ENCODE data around the gene MAP2K5.
A peak's percentile ranks its signal among the peaks of the same experiment; 100 is the strongest.

DNA sequence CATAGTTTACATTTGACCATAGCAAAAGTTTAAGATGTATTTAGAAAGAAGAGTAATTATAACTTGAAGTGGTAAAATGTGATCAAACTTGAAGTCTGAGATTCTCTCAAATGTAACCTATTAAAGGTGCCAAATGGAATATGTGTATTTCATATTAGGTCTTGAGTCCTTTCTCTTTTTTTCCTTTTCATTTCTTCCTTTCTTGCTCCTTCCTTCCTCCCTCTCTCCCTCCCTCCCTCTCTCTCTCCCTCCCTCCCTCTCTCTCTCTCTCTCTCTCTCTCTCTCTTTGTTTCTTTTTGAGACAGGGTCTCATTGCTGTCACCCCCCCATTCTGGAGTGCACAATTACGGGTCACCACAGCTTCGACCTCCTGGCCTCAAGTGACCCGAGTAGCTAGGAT is 47.7 kb downstream of the MAP2K5 start:
- TF ChIP-seq, protein P1, sequence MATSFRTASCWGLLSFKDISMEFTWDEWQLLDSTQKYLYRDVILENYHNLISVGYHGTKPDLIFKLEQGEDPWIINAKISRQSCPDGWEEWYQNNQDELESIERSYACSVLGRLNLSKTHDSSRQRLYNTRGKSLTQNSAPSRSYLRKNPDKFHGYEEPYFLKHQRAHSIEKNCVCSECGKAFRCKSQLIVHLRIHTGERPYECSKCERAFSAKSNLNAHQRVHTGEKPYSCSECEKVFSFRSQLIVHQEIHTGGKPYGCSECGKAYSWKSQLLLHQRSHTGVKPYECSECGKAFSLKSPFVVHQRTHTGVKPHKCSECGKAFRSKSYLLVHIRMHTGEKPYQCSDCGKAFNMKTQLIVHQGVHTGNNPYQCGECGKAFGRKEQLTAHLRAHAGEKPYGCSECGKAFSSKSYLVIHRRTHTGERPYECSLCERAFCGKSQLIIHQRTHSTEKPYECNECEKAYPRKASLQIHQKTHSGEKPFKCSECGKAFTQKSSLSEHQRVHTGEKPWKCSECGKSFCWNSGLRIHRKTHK (tag by site-specific recombination; IDR thresholded peaks at IDR 0.05) = no peak
- TF ChIP-seq YY1 (tag by site-specific recombination; IDR thresholded peaks at IDR 0.05) = no peak
- TF ChIP-seq ZNF292 (tag by site-specific recombination; IDR thresholded peaks at IDR 0.05; ENCODE audit: borderline replicate concordance, low read depth) = no peak
- TF ChIP-seq, protein P2, sequence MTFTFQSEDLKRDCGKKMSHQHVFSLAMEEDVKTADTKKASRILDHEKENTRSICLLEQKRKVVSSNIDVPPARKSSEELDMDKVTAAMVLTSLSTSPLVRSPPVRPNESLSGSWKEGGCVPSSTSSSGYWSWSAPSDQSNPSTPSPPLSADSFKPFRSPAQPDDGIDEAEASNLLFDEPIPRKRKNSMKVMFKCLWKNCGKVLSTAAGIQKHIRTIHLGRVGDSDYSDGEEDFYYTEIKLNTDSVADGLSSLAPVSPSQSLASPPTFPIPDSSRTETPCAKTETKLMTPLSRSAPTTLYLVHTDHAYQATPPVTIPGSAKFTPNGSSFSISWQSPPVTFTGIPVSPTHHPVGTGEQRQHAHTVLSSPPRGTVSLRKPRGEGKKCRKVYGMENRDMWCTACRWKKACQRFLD (tag by site-specific recombination; IDR thresholded peaks at IDR 0.05) = no peak
- TF ChIP-seq PRDM1 (tag by site-specific recombination; IDR thresholded peaks at IDR 0.05) = peak; percentile 28; the same call in 1 of the 2 replicates
- no peak for TF ChIP-seq ZNF140 (tag by site-specific recombination; IDR thresholded peaks at IDR 0.05)
- TF ChIP-seq ZBTB21 (tag by site-specific recombination; IDR thresholded peaks at IDR 0.05) = no peak
- TF ChIP-seq, protein P3, sequence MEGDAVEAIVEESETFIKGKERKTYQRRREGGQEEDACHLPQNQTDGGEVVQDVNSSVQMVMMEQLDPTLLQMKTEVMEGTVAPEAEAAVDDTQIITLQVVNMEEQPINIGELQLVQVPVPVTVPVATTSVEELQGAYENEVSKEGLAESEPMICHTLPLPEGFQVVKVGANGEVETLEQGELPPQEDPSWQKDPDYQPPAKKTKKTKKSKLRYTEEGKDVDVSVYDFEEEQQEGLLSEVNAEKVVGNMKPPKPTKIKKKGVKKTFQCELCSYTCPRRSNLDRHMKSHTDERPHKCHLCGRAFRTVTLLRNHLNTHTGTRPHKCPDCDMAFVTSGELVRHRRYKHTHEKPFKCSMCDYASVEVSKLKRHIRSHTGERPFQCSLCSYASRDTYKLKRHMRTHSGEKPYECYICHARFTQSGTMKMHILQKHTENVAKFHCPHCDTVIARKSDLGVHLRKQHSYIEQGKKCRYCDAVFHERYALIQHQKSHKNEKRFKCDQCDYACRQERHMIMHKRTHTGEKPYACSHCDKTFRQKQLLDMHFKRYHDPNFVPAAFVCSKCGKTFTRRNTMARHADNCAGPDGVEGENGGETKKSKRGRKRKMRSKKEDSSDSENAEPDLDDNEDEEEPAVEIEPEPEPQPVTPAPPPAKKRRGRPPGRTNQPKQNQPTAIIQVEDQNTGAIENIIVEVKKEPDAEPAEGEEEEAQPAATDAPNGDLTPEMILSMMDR (tag by site-specific recombination; IDR thresholded peaks at IDR 0.05) = no peak
- TF ChIP-seq, protein P4, sequence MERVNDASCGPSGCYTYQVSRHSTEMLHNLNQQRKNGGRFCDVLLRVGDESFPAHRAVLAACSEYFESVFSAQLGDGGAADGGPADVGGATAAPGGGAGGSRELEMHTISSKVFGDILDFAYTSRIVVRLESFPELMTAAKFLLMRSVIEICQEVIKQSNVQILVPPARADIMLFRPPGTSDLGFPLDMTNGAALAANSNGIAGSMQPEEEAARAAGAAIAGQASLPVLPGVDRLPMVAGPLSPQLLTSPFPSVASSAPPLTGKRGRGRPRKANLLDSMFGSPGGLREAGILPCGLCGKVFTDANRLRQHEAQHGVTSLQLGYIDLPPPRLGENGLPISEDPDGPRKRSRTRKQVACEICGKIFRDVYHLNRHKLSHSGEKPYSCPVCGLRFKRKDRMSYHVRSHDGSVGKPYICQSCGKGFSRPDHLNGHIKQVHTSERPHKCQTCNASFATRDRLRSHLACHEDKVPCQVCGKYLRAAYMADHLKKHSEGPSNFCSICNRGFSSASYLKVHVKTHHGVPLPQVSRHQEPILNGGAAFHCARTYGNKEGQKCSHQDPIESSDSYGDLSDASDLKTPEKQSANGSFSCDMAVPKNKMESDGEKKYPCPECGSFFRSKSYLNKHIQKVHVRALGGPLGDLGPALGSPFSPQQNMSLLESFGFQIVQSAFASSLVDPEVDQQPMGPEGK (tag by site-specific recombination; IDR thresholded peaks at IDR 0.05) = no peak
- TF ChIP-seq ZNF785 (tag by site-specific recombination; IDR thresholded peaks at IDR 0.05) = no peak
